A204.1 (cell line): Measurements from ENCODE around the gene USP5.

Experiments used
- FAIRE-seq: peaks from 2 replicates; lab custom pipeline; 2012; peaks lifted over from hg19 to GRCh38; lab: Jason Lieb, UNC

USP5 gene

GRCh38 chr12:6851921-6852650 is at the start of gene USP5:
Gene USP5 (plus strand): TSS chr12:6852150. CDS start chr12:6852180, 30 bp downstream.
- FAIRE-seq: peak; percentile 91

- no peak for FAIRE-seq
Measured at GRCh38 chr12:6807170-6807569, 44.8 kb upstream of the USP5 start.

GRCh38 chr12:6809056-6809455 is 42.9 kb upstream of the USP5 start:
- no peak for FAIRE-seq

- FAIRE-seq: no peak
Measured at GRCh38 chr12:6810758-6811157, 41.2 kb upstream of the USP5 start.

- FAIRE-seq: no peak
Measured at GRCh38 chr12:6813363-6813762, 38.6 kb upstream of the USP5 start.

- no peak for FAIRE-seq
Measured at GRCh38 chr12:6816598-6816997, 35.4 kb upstream of the USP5 start.

- no peak for FAIRE-seq
Measured at GRCh38 chr12:6817098-6817497, 34.9 kb upstream of the USP5 start.

GRCh38 chr12:6817662-6818157 is 34.2 kb upstream of the USP5 start:
- FAIRE-seq: no peak

- FAIRE-seq: no peak
Measured at GRCh38 chr12:6818222-6818621, 33.7 kb upstream of the USP5 start.

GRCh38 chr12:6818645-6819044 is 33.3 kb upstream of the USP5 start:
- FAIRE-seq: no peak

- no peak for FAIRE-seq
Measured at GRCh38 chr12:6819106-6820030, 32.6 kb upstream of the USP5 start.

GRCh38 chr12:6820166-6820565 is 31.8 kb upstream of the USP5 start:
- no peak for FAIRE-seq

- FAIRE-seq: no peak
Measured at GRCh38 chr12:6821591-6822425, 30.1 kb upstream of the USP5 start, which contains the start of gene GPR162. Gene GPR162 (plus strand): TSS chr12:6821821. CDS start chr12:6823899, 2,078 bp downstream.

GRCh38 chr12:6822426-6823135 is 29.4 kb upstream of the USP5 start:
- no peak for FAIRE-seq

GRCh38 chr12:6823182-6824084 is 28.5 kb upstream of the USP5 start:
- no peak for FAIRE-seq

GRCh38 chr12:6824085-6824775 is 27.7 kb upstream of the USP5 start:
- no peak for FAIRE-seq

GRCh38 chr12:6824901-6825381 is 27.0 kb upstream of the USP5 start:
- FAIRE-seq: no peak

- FAIRE-seq: no peak
Measured at GRCh38 chr12:6825398-6826124, 26.4 kb upstream of the USP5 start.
